Smooth muscle cell (in vitro differentiated cells): Measurements from ENCODE around the gene CNOT9. TPM values are rescaled to one million over a fixed set of nuclear protein-coding genes. Genes with fewer than 3 reads are reported as not detected.
"Not testable (repeated sequence)": the region's sequence is repeated elsewhere in the genome, so short reads cannot be mapped to it uniquely, and the experiment has no call there.

ENCODE experiments used
- DNase-seq: peaks from one replicate; lab custom pipeline; 2025; ENCODE audit not compliant: unreplicated experiment; lab: John Stamatoyannopoulos, UW
- H2AFZ ChIP-seq: fragments of 200-600 bp; sonication (generic); 2 replicates; pipeline ENCODE4 v1.6.0; 2016; ENCODE audit warnings: antibody characterized with exemption, low read depth, mild to moderate bottlenecking
- H3F3A ChIP-seq: fragments of 200-600 bp; sonication (generic); 2 replicates; pipeline ENCODE4 v1.6.0; 2017; ENCODE audit warnings: antibody characterized with exemption, low read depth
- H3K27ac ChIP-seq: fragments of 200-600 bp; sonication (generic); 2 replicates; pipeline ENCODE4 v1.5.1; 2016; ENCODE audit warnings: low read depth, mild to moderate bottlenecking
- H3K27me3 ChIP-seq: fragments of 200-600 bp; sonication (generic); 2 replicates; pipeline ENCODE4 v1.6.1; 2016; ENCODE audit warnings: low read depth, mild to moderate bottlenecking
- H3K36me3 ChIP-seq: fragments of 200-600 bp; sonication (generic); 2 replicates; pipeline ENCODE4 v1.5.1; 2016; ENCODE audit warnings: low read depth
- H3K4me1 ChIP-seq: fragments of 200-600 bp; sonication (generic); 2 replicates; pipeline ENCODE4 v1.5.1; 2016; ENCODE audit warnings: low read depth
- H3K4me2 ChIP-seq: fragments of 200-600 bp; sonication (generic); 2 replicates; pipeline ENCODE4 v1.6.0; 2016; ENCODE audit warnings: mild to moderate bottlenecking
- H3K4me3 ChIP-seq: fragments of 200-600 bp; sonication (generic); 2 replicates; pipeline ENCODE4 v1.5.1; 2016; ENCODE audit warnings: mild to moderate bottlenecking
- H3K79me2 ChIP-seq: fragments of 200-600 bp; sonication (generic); 2 replicates; pipeline ENCODE4 v1.6.0; 2016; ENCODE audit warnings: low read depth, mild to moderate bottlenecking
- H3K9ac ChIP-seq: fragments of 200-600 bp; sonication (generic); 2 replicates; pipeline ENCODE4 v1.6.0; 2016; ENCODE audit warnings: low read depth
- H3K9me3 ChIP-seq: fragments of 200-600 bp; sonication (generic); replicated peaks from 2 replicates; pipeline ENCODE4 v1.5.1; 2016; ENCODE audit warnings: low read depth
- H4K20me1 ChIP-seq: fragments of 200-600 bp; sonication (generic); 2 replicates; pipeline ENCODE4 v1.6.0; 2016; ENCODE audit warnings: low read depth
- CTCF ChIP-seq: fragments of 200-600 bp; sonication (generic); IDR thresholded peaks from 2 replicates; pipeline ENCODE4 v1.5.1; 2017; ENCODE audit warnings: borderline replicate concordance, mild to moderate bottlenecking, antibody characterized with exemption; ENCODE audit not compliant: insufficient read depth, poor library complexity, severe bottlenecking
- WGBS: methylation state at CpG from one replicate; pipeline ENCODE4 v1.1.7; 2016; ENCODE audit warnings: low lambda C conversion rate; 5-methylcytosine and 5-hydroxymethylcytosine counted together
- polyA plus RNA-seq: library from polyadenylated mRNA; unstranded; fragments of >200 nt; fragmentation: Nextera tagmentation; extraction: Ambion mirVana; gene quantifications from 2 replicates; pipeline ENCODE4 v1.2.1, GENCODE V29; 2016
- total RNA-seq: library from RNA; depleted of rRNA; stranded (reverse); fragments of >200 nt; gene quantifications from 2 replicates; pipeline ENCODE4 v1.2.3, GENCODE V29; 2014

The CNOT9 gene
- total and polyA plus RNA-seq, 2 experiments from 2014 or later, result 26.0 to 57.8 TPM

GRCh38 chr2:218547511-218547910 lies 21.1 kb upstream of the CNOT9 start:
- no peak overlapping the region for H3K9ac ChIP-seq
- H2AFZ ChIP-seq, result no peak overlapping the region
- DNase-seq, result no peak
- H4K20me1 ChIP-seq, result no peaks in the 10 kb centered on the region
- H3K4me1 ChIP-seq, result no peaks in the 10 kb centered on the region
- H3K4me3 ChIP-seq, result no peak overlapping the region
- no peaks in the 10 kb centered on the region for H3K27me3 ChIP-seq
- no peaks in the 10 kb centered on the region for H3K79me2 ChIP-seq
- no peak for TF ChIP-seq CTCF
- H3F3A ChIP-seq, result no peaks in the 10 kb centered on the region
- no peak overlapping the region for H3K27ac ChIP-seq
- no peaks in the 10 kb centered on the region for H3K9me3 ChIP-seq
- H3K4me2 ChIP-seq, result no peak overlapping the region
- H3K36me3 ChIP-seq, result peaks cover 17% of the 10 kb centered on the region

DNA sequence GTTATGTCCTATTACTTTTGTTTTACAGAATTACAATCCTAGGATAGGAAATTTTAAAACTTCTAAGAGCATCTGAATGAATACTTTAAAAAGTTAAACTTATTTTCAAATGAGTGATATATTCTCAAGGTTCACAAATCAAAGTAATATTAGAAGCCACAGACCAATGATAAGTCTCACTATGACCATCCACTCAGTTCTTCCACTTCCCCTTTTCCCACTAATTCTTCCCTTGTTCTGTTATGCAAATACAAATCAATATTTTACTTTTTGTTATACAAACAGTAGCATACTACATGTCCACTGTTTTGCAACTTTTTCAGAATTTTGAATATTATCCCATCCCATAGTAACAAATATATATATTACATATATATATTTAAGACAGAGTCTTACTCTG lies 20.7 kb upstream of the CNOT9 start:
- H3F3A ChIP-seq, result no peaks in the 10 kb centered on the region
- H3K27me3 ChIP-seq, result no peaks in the 10 kb centered on the region
- no peaks in the 10 kb centered on the region for H3K9me3 ChIP-seq
- H4K20me1 ChIP-seq, result no peaks in the 10 kb centered on the region
- no peak overlapping the region for H3K27ac ChIP-seq
- H2AFZ ChIP-seq, result no peak overlapping the region
- no peaks in the 10 kb centered on the region for H3K4me1 ChIP-seq
- no peak overlapping the region for H3K4me2 ChIP-seq
- H3K4me3 ChIP-seq, result no peak overlapping the region
- DNase-seq, result no peak
- no peak for TF ChIP-seq CTCF
- H3K9ac ChIP-seq, result no peak overlapping the region
- H3K36me3 ChIP-seq, result peaks cover 19% of the 10 kb centered on the region
- H3K79me2 ChIP-seq, result no peaks in the 10 kb centered on the region

GRCh38 chr2:218554225-218554624 lies 14.4 kb upstream of the CNOT9 start:
- H3K27me3 ChIP-seq, H3F3A ChIP-seq, H4K20me1 ChIP-seq, H3K4me1 ChIP-seq, H3K4me3 ChIP-seq, H3K9me3 ChIP-seq, H3K27ac ChIP-seq, H3K9ac ChIP-seq, DNase-seq, H2AFZ ChIP-seq, H3K4me2 ChIP-seq, H3K79me2 ChIP-seq: not testable (repeated sequence)
- H3K36me3 ChIP-seq, result peaks cover 26% of the 10 kb centered on the region
- whole genome bisulfite sequencing, result 95% methylated on average over 3 of the region's 3 CpGs

- no peaks in the 10 kb centered on the region for H3K9me3 ChIP-seq
- no peak overlapping the region for H3K27ac ChIP-seq
- WGBS, result 71% methylated on average over 4 of the region's 4 CpGs
- DNase-seq, result no peak
- H3K4me2 ChIP-seq, result no peak overlapping the region
- no peaks in the 10 kb centered on the region for H3K4me1 ChIP-seq
- peaks cover 3% of the 10 kb centered on the region for H4K20me1 ChIP-seq
- no peaks in the 10 kb centered on the region for H3F3A ChIP-seq
- no peaks in the 10 kb centered on the region for H3K79me2 ChIP-seq
- H3K9ac ChIP-seq, result no peak overlapping the region
- H2AFZ ChIP-seq, result no peak overlapping the region
- H3K4me3 ChIP-seq, result no peak overlapping the region
- H3K27me3 ChIP-seq, result no peaks in the 10 kb centered on the region
- peaks cover 35% of the 10 kb centered on the region for H3K36me3 ChIP-seq
- no peak for TF ChIP-seq CTCF
Measured at GRCh38 chr2:218555527-218555926, 13.1 kb upstream of the CNOT9 start.
